Caco-2 (cell line): ENCODE data around the gene IPO9. TPM values are rescaled to one million over a fixed set of nuclear protein-coding genes. Genes with fewer than 3 reads are reported as not detected.

ENCODE experiments used
- BruUV-seq: library from RNA; stranded (reverse); fragments of 400-500 nt; replicated peaks from 2 replicates; lab custom pipeline; 2021; lab: Mats Ljungman, UMichigan
- CTCF ChIA-PET: fragments of 300-600 bp; sonication (Branson Sonifier 250); formaldehyde crosslinking; loops from one replicate; lab custom pipeline; 2022; ENCODE audit warnings: antibody characterized with exemption; lab: Charles Lee
- POLR2A ChIA-PET: fragments of 300-600 bp; sonication (Branson Sonifier 250); formaldehyde crosslinking; loops from one replicate; lab custom pipeline; 2022; ENCODE audit warnings: antibody characterized with exemption; lab: Charles Lee
- DNase-seq, 2 experiments: peaks; one replicate each; pipeline versions ENCODE4 v3.0.0 to v3.0.0-alpha.2; 2020 to 2022
- H3K27me3 ChIP-seq: replicated peaks from 2 replicates; pipeline ENCODE4 v1.6.0; 2011; ENCODE audit warnings: low read length; ENCODE audit not compliant: control insufficient read depth, insufficient read depth
- H3K36me3 ChIP-seq: 2 replicates; pipeline ENCODE4 v1.5.1; 2011; ENCODE audit warnings: low read length; ENCODE audit not compliant: control insufficient read depth, insufficient read depth
- H3K4me1 ChIP-seq: fragments of 250-450 bp; sonication (Bioruptor Pico); 2 replicates; pipeline ENCODE4 v1.5.1; 2020; ENCODE audit warnings: mild to moderate bottlenecking
- H3K4me3 ChIP-seq: 2 replicates; pipeline ENCODE4 v1.5.1; 2011; ENCODE audit warnings: low read depth, mild to moderate bottlenecking, control low read depth, low read length
- H3K9me3 ChIP-seq: fragments of 250-450 bp; sonication (Bioruptor Pico); 2 replicates; pipeline ENCODE4 v1.5.1; 2020; ENCODE audit warnings: mild to moderate bottlenecking, moderate library complexity
- H3K27ac Mint-ChIP-seq: one replicate; pipeline ENCODE4 v1.8.0; 2022; ENCODE audit warnings: mixed read lengths; ENCODE audit not compliant: unreplicated experiment
- H3K27me3 Mint-ChIP-seq: one replicate; pipeline ENCODE4 v1.8.0; 2022; ENCODE audit warnings: mixed read lengths; ENCODE audit not compliant: insufficient read depth, unreplicated experiment
- H3K36me3 Mint-ChIP-seq: one replicate; pipeline ENCODE4 v1.8.0; 2022; ENCODE audit warnings: mild to moderate bottlenecking, mixed read lengths; ENCODE audit not compliant: insufficient read depth, unreplicated experiment
- H3K4me1 Mint-ChIP-seq: one replicate; pipeline ENCODE4 v1.8.0; 2022; ENCODE audit warnings: low read depth, mixed read lengths; ENCODE audit not compliant: unreplicated experiment
- H3K4me3 Mint-ChIP-seq: one replicate; pipeline ENCODE4 v1.8.0; 2022; ENCODE audit warnings: mild to moderate bottlenecking, moderate library complexity, mixed read lengths; ENCODE audit not compliant: unreplicated experiment
- H3K9me3 Mint-ChIP-seq: one replicate; pipeline ENCODE4 v1.8.0; 2022; ENCODE audit warnings: mixed read lengths; ENCODE audit not compliant: unreplicated experiment
- intact Hi-C: fragments of 100-400 bp; cut with micrococcal nuclease; formaldehyde crosslinking; loops from one replicate; pipeline ENCODE4 v1.10.0; 2022; ENCODE audit not compliant: unreplicated experiment
- total RNA-seq: library from RNA; stranded (reverse); gene quantifications from 2 replicates; pipeline ENCODE4 v1.2.3, GENCODE V29; 2022
- TF ChIP-seq, protein P1 (sequence below), 2 experiments: fragments of 200-600 bp in 1 of 2; IDR thresholded peaks; 1 replicate in 1 of 2; 2 replicates in 1 of 2; pipeline versions ENCODE4 v1.5.1 to v1.8.0; 2011 to 2022; ENCODE audit warnings: antibody characterized with exemption in 1 of 2, control low read depth in 1 of 2, inconsistent platforms in 1 of 2, low read depth in 1 of 2, low read length in 1 of 2, mild to moderate bottlenecking in 1 of 2, moderate library complexity in 1 of 2; ENCODE audit not compliant: insufficient read depth in 1 of 2, severe bottlenecking in 1 of 2, unreplicated experiment in 1 of 2

Gene IPO9
- total RNA-seq, 1 experiment from 2014 or later: 107 TPM

DNA sequence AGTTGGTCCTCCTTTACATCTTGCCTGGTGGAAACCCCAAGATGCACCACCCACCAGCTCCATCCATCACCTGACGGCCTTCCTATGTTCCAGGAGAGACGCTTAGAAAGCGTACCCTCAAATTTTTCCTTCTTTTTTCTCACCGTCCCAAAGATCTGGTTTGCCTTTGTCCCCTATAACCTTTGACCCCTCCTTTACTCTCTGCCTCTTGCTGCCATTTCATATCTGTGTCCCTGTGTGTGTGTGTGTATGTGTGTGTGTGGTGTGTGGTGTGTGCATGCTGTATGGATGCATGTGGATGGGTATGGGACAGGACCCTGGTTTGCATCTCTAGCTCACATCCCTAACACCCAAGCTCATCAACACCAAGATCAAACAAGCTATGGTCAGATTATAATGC is 22.2 kb upstream of the IPO9 start:
- Mint-ChIP-seq H3K36me3 (peaks cover 5% of the 10 kb centered on the region), H3K4me3 (no peak overlapping the region), H3K4me1 (no peaks in the 10 kb centered on the region), H3K9me3 (no peaks in the 10 kb centered on the region), H3K27me3 (peaks cover 4% of the 10 kb centered on the region), H3K27ac (no peak overlapping the region)
- Histone ChIP-seq H3K27me3 (no peaks in the 10 kb centered on the region), H3K36me3 (no peaks in the 10 kb centered on the region), H3K4me1 (no peaks in the 10 kb centered on the region), H3K9me3 (no peaks in the 10 kb centered on the region), H3K4me3 (no peak overlapping the region)
- no peak for DNase-seq
- POLR2A ChIA-PET: no interaction called here
- no TSS peak for BruUV-seq
- intact Hi-C loops: no loop called here
- CTCF ChIA-PET: no interaction called here
- TF ChIP-seq, protein P1, sequence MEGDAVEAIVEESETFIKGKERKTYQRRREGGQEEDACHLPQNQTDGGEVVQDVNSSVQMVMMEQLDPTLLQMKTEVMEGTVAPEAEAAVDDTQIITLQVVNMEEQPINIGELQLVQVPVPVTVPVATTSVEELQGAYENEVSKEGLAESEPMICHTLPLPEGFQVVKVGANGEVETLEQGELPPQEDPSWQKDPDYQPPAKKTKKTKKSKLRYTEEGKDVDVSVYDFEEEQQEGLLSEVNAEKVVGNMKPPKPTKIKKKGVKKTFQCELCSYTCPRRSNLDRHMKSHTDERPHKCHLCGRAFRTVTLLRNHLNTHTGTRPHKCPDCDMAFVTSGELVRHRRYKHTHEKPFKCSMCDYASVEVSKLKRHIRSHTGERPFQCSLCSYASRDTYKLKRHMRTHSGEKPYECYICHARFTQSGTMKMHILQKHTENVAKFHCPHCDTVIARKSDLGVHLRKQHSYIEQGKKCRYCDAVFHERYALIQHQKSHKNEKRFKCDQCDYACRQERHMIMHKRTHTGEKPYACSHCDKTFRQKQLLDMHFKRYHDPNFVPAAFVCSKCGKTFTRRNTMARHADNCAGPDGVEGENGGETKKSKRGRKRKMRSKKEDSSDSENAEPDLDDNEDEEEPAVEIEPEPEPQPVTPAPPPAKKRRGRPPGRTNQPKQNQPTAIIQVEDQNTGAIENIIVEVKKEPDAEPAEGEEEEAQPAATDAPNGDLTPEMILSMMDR (IDR thresholded peaks at IDR 0.05; ENCODE audit: insufficient read depth in 1 of 2, low read depth in 1 of 2, low read length in 1 of 2, severe bottlenecking in 1 of 2, unreplicated experiment in 1 of 2): no peak

GRCh38 chr1:201807958-201808632 is 20.9 kb upstream of the IPO9 start:
- Histone ChIP-seq H3K36me3 (no peaks in the 10 kb centered on the region), H3K4me1 (no peaks in the 10 kb centered on the region), H3K4me3 (no peak overlapping the region), H3K27me3 (no peaks in the 10 kb centered on the region), H3K9me3 (no peaks in the 10 kb centered on the region)
- intact Hi-C loops: no loop called here
- Mint-ChIP-seq H3K9me3 (no peaks in the 10 kb centered on the region), H3K27ac (no peak overlapping the region), H3K4me1 (no peaks in the 10 kb centered on the region), H3K36me3 (peaks cover 1% of the 10 kb centered on the region), H3K27me3 (peaks cover 4% of the 10 kb centered on the region), H3K4me3 (no peak overlapping the region)
- no peak for DNase-seq
- TF ChIP-seq, protein P1 (IDR thresholded peaks at IDR 0.05; ENCODE audit: insufficient read depth in 1 of 2, low read depth in 1 of 2, low read length in 1 of 2, severe bottlenecking in 1 of 2, unreplicated experiment in 1 of 2): no peak
- CTCF ChIA-PET: interaction anchor here (0.8 kb wide), 1 partner anchor 249 kb away, joined by 3 read pairs; no protein-coding TSS in a partner anchor
- POLR2A ChIA-PET: no interaction called here
- no TSS peak for BruUV-seq

- H3K9me3 ChIP-seq: no peaks in the 10 kb centered on the region
- Mint-ChIP-seq H3K27ac (no peak overlapping the region), H3K4me1 (no peaks in the 10 kb centered on the region), H3K27me3 (peaks cover 4% of the 10 kb centered on the region), H3K4me3 (no peak overlapping the region), H3K36me3 (no peaks in the 10 kb centered on the region), H3K9me3 (no peaks in the 10 kb centered on the region)
- no peaks in the 10 kb centered on the region for H3K4me1 ChIP-seq
- TF ChIP-seq, protein P1 (IDR thresholded peaks at IDR 0.05; ENCODE audit: insufficient read depth in 1 of 2, low read depth in 1 of 2, low read length in 1 of 2, severe bottlenecking in 1 of 2, unreplicated experiment in 1 of 2): no peak
- intact Hi-C loops: no loop called here
- ChIA-PET CTCF (interaction anchor here (0.8 kb wide), 1 partner anchor 250 kb away, joined by 3 read pairs; no protein-coding TSS in a partner anchor), POLR2A (no interaction called here)
- no peaks in the 10 kb centered on the region for H3K27me3 ChIP-seq
- BruUV-seq: no TSS peak
- H3K4me3 ChIP-seq: no peak overlapping the region
- no peaks in the 10 kb centered on the region for H3K36me3 ChIP-seq
- DNase-seq: no peak
Measured at GRCh38 chr1:201808633-201808990, 20.3 kb upstream of the IPO9 start.
